Type B pancreatic cell (in vitro differentiated cells): Measurements from ENCODE around the gene CAMKMT. TPM values are rescaled to one million over a fixed set of nuclear protein-coding genes. Genes with fewer than 3 reads are reported as not detected.

Experiments
- DNase-seq: peaks from one replicate; pipeline ENCODE4 v3.0.0; 2021; ENCODE audit warnings: mixed read lengths; ENCODE audit not compliant: unreplicated experiment; ENCODE audit errors: extremely low spot score
- H3K27ac Mint-ChIP-seq: 2 replicates; pipeline ENCODE4 v1.8.0; 2021; ENCODE audit warnings: mild to moderate bottlenecking, mixed read lengths
- H3K27me3 Mint-ChIP-seq: 2 replicates; pipeline ENCODE4 v1.8.0; 2021; ENCODE audit warnings: mixed read lengths
- H3K36me3 Mint-ChIP-seq: 2 replicates; pipeline ENCODE4 v1.8.0; 2021; ENCODE audit warnings: mixed read lengths
- H3K4me1 Mint-ChIP-seq: one replicate; pipeline ENCODE4 v1.8.0; 2021; ENCODE audit warnings: mixed read lengths; ENCODE audit not compliant: unreplicated experiment
- H3K4me3 Mint-ChIP-seq: 2 replicates; pipeline ENCODE4 v1.8.0; 2021; ENCODE audit warnings: mild to moderate bottlenecking, mixed read lengths
- H3K9me3 Mint-ChIP-seq: 2 replicates; pipeline ENCODE4 v1.8.0; 2021; ENCODE audit warnings: mixed read lengths
- CTCF ChIP-seq: fragments of 200-600 bp; sonication (generic); conservative IDR thresholded peaks from 2 replicates; pipeline ENCODE4 v1.5.0; 2021; ENCODE audit warnings: antibody characterized with exemption, mild to moderate bottlenecking
- total RNA-seq: library from RNA; stranded (reverse); gene quantifications from 2 replicates; pipeline ENCODE4 v1.2.1, GENCODE V29; 2021; ENCODE audit warnings: low replicate concordance

Gene CAMKMT
- total RNA-seq, 1 donor from 2014 or later = 7.7 TPM

GRCh38 chr2:44543773-44544725 is 182.3 kb downstream of the CAMKMT start:
- Mint-ChIP-seq H3K36me3 (no peaks in the 10 kb centered on the region), H3K4me3 (no peak overlapping the region), H3K9me3 (no peaks in the 10 kb centered on the region), H3K4me1 (peaks cover 13% of the 10 kb centered on the region), H3K27ac (no peak overlapping the region), H3K27me3 (no peaks in the 10 kb centered on the region)
- no peak for TF ChIP-seq CTCF
- no peak for DNase-seq

- DNase-seq = no peak
- H3K27me3 Mint-ChIP-seq = no peaks in the 10 kb centered on the region
- no peak for TF ChIP-seq CTCF
- H3K4me3 Mint-ChIP-seq = no peak overlapping the region
- no peak overlapping the region for H3K27ac Mint-ChIP-seq
- no peaks in the 10 kb centered on the region for H3K9me3 Mint-ChIP-seq
- H3K36me3 Mint-ChIP-seq = no peaks in the 10 kb centered on the region
- peaks cover 13% of the 10 kb centered on the region for H3K4me1 Mint-ChIP-seq
Measured at GRCh38 chr2:44545005-44545404, 183.3 kb downstream of the CAMKMT start.

- Mint-ChIP-seq H3K36me3 (no peaks in the 10 kb centered on the region), H3K27ac (no peak overlapping the region), H3K9me3 (no peaks in the 10 kb centered on the region), H3K27me3 (no peaks in the 10 kb centered on the region), H3K4me3 (no peak overlapping the region), H3K4me1 (peaks cover 13% of the 10 kb centered on the region)
- no peak for TF ChIP-seq CTCF
- DNase-seq = no peak
Measured at GRCh38 chr2:44546459-44547127, 184.8 kb downstream of the CAMKMT start.

GRCh38 chr2:44547718-44548117 is 186.0 kb downstream of the CAMKMT start:
- H3K4me3 Mint-ChIP-seq = no peak overlapping the region
- DNase-seq = no peak
- no peaks in the 10 kb centered on the region for H3K27me3 Mint-ChIP-seq
- no peaks in the 10 kb centered on the region for H3K36me3 Mint-ChIP-seq
- TF ChIP-seq CTCF = no peak
- peaks cover 13% of the 10 kb centered on the region for H3K4me1 Mint-ChIP-seq
- no peaks in the 10 kb centered on the region for H3K9me3 Mint-ChIP-seq
- no peak overlapping the region for H3K27ac Mint-ChIP-seq

GRCh38 chr2:44548221-44549098 is 186.7 kb downstream of the CAMKMT start:
- Mint-ChIP-seq H3K4me1 (peaks cover 13% of the 10 kb centered on the region), H3K9me3 (no peaks in the 10 kb centered on the region), H3K36me3 (no peaks in the 10 kb centered on the region), H3K27ac (no peak overlapping the region), H3K27me3 (no peaks in the 10 kb centered on the region), H3K4me3 (no peak overlapping the region)
- DNase-seq = no peak
- TF ChIP-seq CTCF = no peak
